K562 (cell line): ENCODE data around the gene ALAS2. TPM values are rescaled to one million over a fixed set of nuclear protein-coding genes. Genes with fewer than 3 reads are reported as not detected.

ENCODE experiments used
- CAMTA2 ChIP-seq: fragments of 250-450 bp; sonication (Bioruptor Pico); conservative IDR thresholded peaks from 2 replicates; pipeline ENCODE4 v1.5.1; 2022
- CBX3 ChIP-seq, 2 experiments: IDR thresholded peaks; 1 replicate in 1 of 2; 2 replicates in 1 of 2; pipeline ENCODE4 v1.6.1; 2012; ENCODE audit warnings: inconsistent platforms in 2 of 2, low read length in 2 of 2, borderline replicate concordance in 1 of 2, control low read depth in 1 of 2
- CHD2 ChIP-seq: IDR thresholded peaks from 2 replicates; pipeline ENCODE4 v1.6.1; 2011; ENCODE audit warnings: low read depth, low read length
- CTCFL ChIP-seq: IDR thresholded peaks from 2 replicates; pipeline ENCODE4 v1.6.1; 2011; ENCODE audit warnings: borderline replicate concordance, low read depth, mild to moderate bottlenecking, moderate library complexity, low read length; ENCODE audit not compliant: insufficient read depth, poor library complexity, severe bottlenecking
- FOXP1 ChIP-seq: sonication (generic); formaldehyde crosslinking; IDR thresholded peaks from 2 replicates; pipeline ENCODE4 v1.8.0; 2022; ENCODE audit warnings: mild to moderate bottlenecking, missing genetic modification reagents
- HMGN3 ChIP-seq: IDR thresholded peaks from 2 replicates; pipeline ENCODE4 v1.6.1; 2011; ENCODE audit warnings: borderline replicate concordance, low read depth, mild to moderate bottlenecking, mixed read lengths, low read length; ENCODE audit not compliant: insufficient read length; ENCODE audit errors: extremely low read depth
- JUNB ChIP-seq: fragments of 450-650 bp; formaldehyde crosslinking; conservative IDR thresholded peaks from 2 replicates; pipeline ENCODE4 v1.4.0; 2020; ENCODE audit warnings: mild to moderate bottlenecking
- MTA1 ChIP-seq: fragments of 450-650 bp; IDR thresholded peaks from 2 replicates; pipeline ENCODE4 v1.6.1; 2017; ENCODE audit warnings: borderline replicate concordance
- NFIC ChIP-seq: fragments of 450-650 bp; IDR thresholded peaks from 2 replicates; pipeline ENCODE4 v1.6.1; 2017; ENCODE audit warnings: mild to moderate bottlenecking, inconsistent platforms
- PCBP2 ChIP-seq: fragments of 200-400 bp; formaldehyde crosslinking; IDR thresholded peaks from 2 replicates; pipeline ENCODE4 v1.6.1; 2018; ENCODE audit warnings: low read length, low read depth, mild to moderate bottlenecking, moderate library complexity; ENCODE audit not compliant: poor library complexity, severe bottlenecking
- PHB2 ChIP-seq: fragments of 450-650 bp; IDR thresholded peaks from 2 replicates; pipeline ENCODE4 v1.6.1; 2017; ENCODE audit warnings: low read depth
- POLR2AphosphoS5 ChIP-seq: IDR thresholded peaks from 2 replicates; pipeline ENCODE4 v1.6.1; 2011; ENCODE audit warnings: mild to moderate bottlenecking, low read depth, low read length, moderate library complexity; ENCODE audit not compliant: control insufficient read depth, insufficient read depth
- RBM25 ChIP-seq: fragments of 200-400 bp; formaldehyde crosslinking; IDR thresholded peaks from 2 replicates; pipeline ENCODE4 v1.6.1; 2018; ENCODE audit warnings: low read length, low read depth, moderate library complexity; ENCODE audit not compliant: severe bottlenecking
- SETDB1 ChIP-seq: IDR thresholded peaks from one replicate; pipeline ENCODE4 v1.6.1; 2012; ENCODE audit warnings: low read length, control low read depth, inconsistent platforms
- VEZF1 ChIP-seq: fragments of 200-800 bp; sonication (Bioruptor generic); IDR thresholded peaks from 2 replicates; pipeline ENCODE4 v1.6.1; 2017; ENCODE audit warnings: missing genetic modification characterization, missing compliant biosample characterization
- XRCC3 ChIP-seq: fragments of 450-650 bp; IDR thresholded peaks from 2 replicates; pipeline ENCODE4 v1.6.1; 2017; ENCODE audit warnings: mild to moderate bottlenecking, moderate library complexity
- ZNF133 ChIP-seq: fragments of 250-450 bp; sonication (Bioruptor Pico); IDR thresholded peaks from 2 replicates; pipeline ENCODE4 v1.4.0; 2020; ENCODE audit warnings: mild to moderate bottlenecking
- ZNF3 ChIP-seq: fragments of 250-450 bp; sonication (Bioruptor Pico); IDR thresholded peaks from 2 replicates; pipeline ENCODE4 v1.5.0; 2021; ENCODE audit warnings: mild to moderate bottlenecking, moderate library complexity
- ZNF347 ChIP-seq: fragments of 450-650 bp; formaldehyde crosslinking; IDR thresholded peaks from 2 replicates; pipeline ENCODE4 v1.4.0; 2020; ENCODE audit warnings: low read depth, mild to moderate bottlenecking, moderate library complexity
- ZNF589 ChIP-seq: fragments of 200-800 bp; sonication (Bioruptor generic); IDR thresholded peaks from 2 replicates; pipeline ENCODE4 v1.6.1; 2016; ENCODE audit warnings: low read depth, missing genetic modification characterization, missing compliant biosample characterization
- polyA plus RNA-seq, 8 experiments: library from polyadenylated mRNA; depleted of rRNA in 4 of 8; stranded (reverse) in 5 of 8; unstranded in 3 of 8; fragments of >200 nt; fragmentation: Nextera tagmentation in 2 of 8; fragmentation: Illumina TruSeq in 1 of 8; extraction: Ambion mirVana in 2 of 8; extraction: Trizol in 1 of 8; gene quantifications; 2 replicates each; pipeline versions ENCODE4 v1.2.1 to v1.2.3, GENCODE V29; 2011 to 2014; ENCODE audit warnings: inconsistent platforms in 1 of 8, missing spikeins in 1 of 8
- total RNA-seq, 7 experiments: library from RNA; depleted of rRNA in 6 of 7; stranded (reverse); fragments of >200 nt in 6 of 7; fragmentation: Illumina TruSeq in 2 of 7; extraction: Trizol in 2 of 7; gene quantifications; 2 replicates each; pipeline versions ENCODE4 v1.2.1 to v1.2.3, GENCODE V29; 2011 to 2021; ENCODE audit warnings: low replicate concordance in 1 of 7
- TF ChIP-seq, protein P1 (sequence below): sonication (generic); formaldehyde crosslinking; IDR thresholded peaks from 2 replicates; pipeline ENCODE4 v1.8.0; 2022; ENCODE audit warnings: mild to moderate bottlenecking, missing genetic modification reagents, borderline replicate concordance
- TF ChIP-seq, protein P2 (sequence below), 3 experiments: IDR thresholded peaks in 2 of 3; conservative IDR thresholded peaks in 1 of 3; 2 replicates each; pipeline ENCODE4 v1.5.1; 2011 to 2012; ENCODE audit warnings: low read length in 3 of 3, mild to moderate bottlenecking in 3 of 3, control low read depth in 2 of 3, improper control_type of control experiment in 1 of 3, inconsistent platforms in 1 of 3, low read depth in 1 of 3, mixed read lengths in 1 of 3, moderate library complexity in 1 of 3; ENCODE audit not compliant: insufficient read depth in 2 of 3

The ALAS2 gene
- total and polyA plus RNA-seq, 9 of the 15 experiments (the other 6 are each of a cell fraction or from before 2014, with no cell fraction given) = 14.6 to 101 (median 33.4) TPM

GRCh38 chrX:55014897-55015299 is 15.9 kb downstream of the ALAS2 start (continued):
- TF ChIP-seq FOXP1 = no peak
- TF ChIP-seq JUNB (CRISPR knock-in tag) = no peak
- TF ChIP-seq ZNF3 (CRISPR knock-in tag) = no peak
- no peak for TF ChIP-seq CHD2
- no peak for TF ChIP-seq CBX3 (IDR thresholded peaks at IDR 0.05; ENCODE audit: borderline replicate concordance in 1 of 2, low read length in 2 of 2)
- TF ChIP-seq PHB2 = peak; percentile 94
- no peak for TF ChIP-seq ZNF133 (CRISPR knock-in tag)
- TF ChIP-seq HMGN3 = peak; percentile 93
- no peak for TF ChIP-seq ZNF347
- TF ChIP-seq NFIC = peak; percentile 95
- TF ChIP-seq XRCC3 = no peak
- peak; percentile 98 for TF ChIP-seq POLR2AphosphoS5
- TF ChIP-seq PCBP2 = no peak
- TF ChIP-seq CTCFL = no peak
- TF ChIP-seq ZNF589 = peak; percentile 87
- peak; percentile 82 for TF ChIP-seq MTA1
- TF ChIP-seq VEZF1 = peak; percentile 79
- no peak for TF ChIP-seq SETDB1
- TF ChIP-seq, protein P1, sequence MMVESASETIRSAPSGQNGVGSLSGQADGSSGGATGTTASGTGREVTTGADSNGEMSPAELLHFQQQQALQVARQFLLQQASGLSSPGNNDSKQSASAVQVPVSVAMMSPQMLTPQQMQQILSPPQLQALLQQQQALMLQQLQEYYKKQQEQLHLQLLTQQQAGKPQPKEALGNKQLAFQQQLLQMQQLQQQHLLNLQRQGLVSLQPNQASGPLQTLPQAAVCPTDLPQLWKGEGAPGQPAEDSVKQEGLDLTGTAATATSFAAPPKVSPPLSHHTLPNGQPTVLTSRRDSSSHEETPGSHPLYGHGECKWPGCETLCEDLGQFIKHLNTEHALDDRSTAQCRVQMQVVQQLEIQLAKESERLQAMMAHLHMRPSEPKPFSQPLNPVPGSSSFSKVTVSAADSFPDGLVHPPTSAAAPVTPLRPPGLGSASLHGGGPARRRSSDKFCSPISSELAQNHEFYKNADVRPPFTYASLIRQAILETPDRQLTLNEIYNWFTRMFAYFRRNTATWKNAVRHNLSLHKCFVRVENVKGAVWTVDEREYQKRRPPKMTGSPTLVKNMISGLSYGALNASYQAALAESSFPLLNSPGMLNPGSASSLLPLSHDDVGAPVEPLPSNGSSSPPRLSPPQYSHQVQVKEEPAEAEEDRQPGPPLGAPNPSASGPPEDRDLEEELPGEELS (CRISPR knock-in tag) = no peak
- TF ChIP-seq, protein P2, sequence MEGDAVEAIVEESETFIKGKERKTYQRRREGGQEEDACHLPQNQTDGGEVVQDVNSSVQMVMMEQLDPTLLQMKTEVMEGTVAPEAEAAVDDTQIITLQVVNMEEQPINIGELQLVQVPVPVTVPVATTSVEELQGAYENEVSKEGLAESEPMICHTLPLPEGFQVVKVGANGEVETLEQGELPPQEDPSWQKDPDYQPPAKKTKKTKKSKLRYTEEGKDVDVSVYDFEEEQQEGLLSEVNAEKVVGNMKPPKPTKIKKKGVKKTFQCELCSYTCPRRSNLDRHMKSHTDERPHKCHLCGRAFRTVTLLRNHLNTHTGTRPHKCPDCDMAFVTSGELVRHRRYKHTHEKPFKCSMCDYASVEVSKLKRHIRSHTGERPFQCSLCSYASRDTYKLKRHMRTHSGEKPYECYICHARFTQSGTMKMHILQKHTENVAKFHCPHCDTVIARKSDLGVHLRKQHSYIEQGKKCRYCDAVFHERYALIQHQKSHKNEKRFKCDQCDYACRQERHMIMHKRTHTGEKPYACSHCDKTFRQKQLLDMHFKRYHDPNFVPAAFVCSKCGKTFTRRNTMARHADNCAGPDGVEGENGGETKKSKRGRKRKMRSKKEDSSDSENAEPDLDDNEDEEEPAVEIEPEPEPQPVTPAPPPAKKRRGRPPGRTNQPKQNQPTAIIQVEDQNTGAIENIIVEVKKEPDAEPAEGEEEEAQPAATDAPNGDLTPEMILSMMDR (IDR thresholded peaks at IDR 0.05 in 2 of 3, conservative IDR thresholded peaks at IDR 0.05 in 1 of 3; ENCODE audit: insufficient read depth in 2 of 3, low read depth in 1 of 3, low read length in 3 of 3) = no peak
- TF ChIP-seq RBM25 = no peak
- no peak for TF ChIP-seq CAMTA2
